Neuronal stem cell (in vitro differentiated cells): ENCODE measurements around the gene DIP2C.

Experiments
- DNase-seq: peaks from one replicate; pipeline ENCODE4 v3.0.0-alpha.2; 2013; ENCODE audit warnings: low spot score
- H2AFZ ChIP-seq: one replicate; pipeline ENCODE4 v1.6.1; 2013; ENCODE audit warnings: mild to moderate bottlenecking, low read length, inconsistent platforms
- H2AK5ac ChIP-seq: 2 replicates; pipeline ENCODE4 v1.6.1; 2013; ENCODE audit warnings: low read depth, mild to moderate bottlenecking, inconsistent platforms, low read length, moderate library complexity, mixed read lengths
- H2BK120ac ChIP-seq: 2 replicates; pipeline ENCODE4 v1.6.1; 2013; ENCODE audit warnings: low read depth, mild to moderate bottlenecking, inconsistent platforms, low read length, moderate library complexity, mixed read lengths
- H2BK12ac ChIP-seq: one replicate; pipeline ENCODE4 v1.6.1; 2013; ENCODE audit warnings: low read length, inconsistent platforms
- H2BK15ac ChIP-seq: 2 replicates; pipeline ENCODE4 v1.6.1; 2013; ENCODE audit warnings: mild to moderate bottlenecking, low read length, inconsistent platforms, mixed read lengths
- H2BK5ac ChIP-seq: one replicate; pipeline ENCODE4 v1.6.1; 2013; ENCODE audit warnings: inconsistent platforms, mild to moderate bottlenecking, low read length, moderate library complexity
- H3K14ac ChIP-seq: one replicate; pipeline ENCODE4 v1.6.1; 2013; ENCODE audit warnings: low read length, inconsistent platforms
- H3K18ac ChIP-seq: 2 replicates; pipeline ENCODE4 v1.6.1; 2013; ENCODE audit warnings: low read length, inconsistent platforms
- H3K23ac ChIP-seq: 2 replicates; pipeline ENCODE4 v1.6.1; 2013; ENCODE audit warnings: low read depth, mild to moderate bottlenecking, mixed read lengths, low read length, inconsistent platforms; ENCODE audit not compliant: poor library complexity
- H3K27ac ChIP-seq: replicated peaks from 3 replicates; pipeline ENCODE4 v1.5.1; 2013; ENCODE audit warnings: low read length, inconsistent platforms
- H3K27me3 ChIP-seq, 3 experiments: 2 replicates each; pipeline ENCODE4 v1.6.1; 2013; ENCODE audit warnings: low read length in 3 of 3, mild to moderate bottlenecking in 2 of 3, inconsistent platforms in 1 of 3, low read depth in 1 of 3, mixed read lengths in 1 of 3, moderate library complexity in 1 of 3; ENCODE audit not compliant: control insufficient read depth in 3 of 3, insufficient read depth in 3 of 3
- H3K36me3 ChIP-seq, 2 donors: replicated peaks in 1 of 2; 2 replicates each; pipeline ENCODE4 v1.6.1; 2013; ENCODE audit warnings: low read length in 2 of 2; ENCODE audit not compliant: control insufficient read depth in 2 of 2, insufficient read depth in 2 of 2
- H3K4ac ChIP-seq: 2 replicates; pipeline ENCODE4 v1.6.1; 2013; ENCODE audit warnings: inconsistent platforms, mild to moderate bottlenecking, low read length, moderate library complexity
- H3K4me1 ChIP-seq, 2 donors: 1 replicate in 1 of 2; 2 replicates in 1 of 2; pipeline ENCODE4 v1.6.1; 2013; ENCODE audit warnings: low read length in 2 of 2, low read depth in 1 of 2; ENCODE audit not compliant: control insufficient read depth in 2 of 2, insufficient read depth in 1 of 2
- H3K4me2 ChIP-seq: one replicate; pipeline ENCODE4 v1.6.1; 2013; ENCODE audit warnings: mild to moderate bottlenecking, low read length, inconsistent platforms; ENCODE audit not compliant: insufficient read depth, poor library complexity, severe bottlenecking
- H3K4me3 ChIP-seq, 2 donors: 2 replicates each; pipeline ENCODE4 v1.5.1; 2013; ENCODE audit warnings: low read length in 2 of 2, mild to moderate bottlenecking in 2 of 2, inconsistent platforms in 1 of 2, moderate library complexity in 1 of 2
- H3K79me1 ChIP-seq: one replicate; pipeline ENCODE4 v1.6.1; 2013; ENCODE audit warnings: low read depth, mild to moderate bottlenecking, inconsistent platforms, low read length, moderate library complexity
- H3K9ac ChIP-seq: one replicate; pipeline ENCODE4 v1.6.1; 2013; ENCODE audit warnings: mild to moderate bottlenecking, low read depth, low read length, inconsistent platforms; ENCODE audit not compliant: poor library complexity
- H3K9me3 ChIP-seq, 2 donors: replicated peaks in 1 of 2; 2 replicates each; pipeline versions ENCODE3 to v1.6.1; 2013; ENCODE audit warnings: low read length in 2 of 2, mild to moderate bottlenecking in 2 of 2, inconsistent platforms in 1 of 2, low read depth in 1 of 2, mixed read lengths in 1 of 2, moderate library complexity in 1 of 2; ENCODE audit not compliant: control insufficient read depth in 2 of 2, insufficient read depth in 1 of 2
- H4K8ac ChIP-seq: one replicate; pipeline ENCODE4 v1.6.1; 2013; ENCODE audit warnings: low read depth, mild to moderate bottlenecking, inconsistent platforms, low read length, moderate library complexity
- H4K91ac ChIP-seq: one replicate; pipeline ENCODE4 v1.6.1; 2013; ENCODE audit warnings: low read length, low read depth, mild to moderate bottlenecking, inconsistent platforms; ENCODE audit not compliant: poor library complexity
- WGBS, 2 donors: extraction: QIAGEN DNeasy Blood & Tissue Kit; methylation state at CpG; one replicate each; pipeline ENCODE4 v1.1.7; 2013; ENCODE audit warnings: missing lambda C conversion rate in 2 of 2, mixed read lengths in 1 of 2; ENCODE audit not compliant: insufficient read length in 2 of 2, insufficient replicate concordance in 1 of 2; ENCODE audit errors: extremely low coverage in 2 of 2; 5-methylcytosine and 5-hydroxymethylcytosine counted together

Gene DIP2C

DNA sequence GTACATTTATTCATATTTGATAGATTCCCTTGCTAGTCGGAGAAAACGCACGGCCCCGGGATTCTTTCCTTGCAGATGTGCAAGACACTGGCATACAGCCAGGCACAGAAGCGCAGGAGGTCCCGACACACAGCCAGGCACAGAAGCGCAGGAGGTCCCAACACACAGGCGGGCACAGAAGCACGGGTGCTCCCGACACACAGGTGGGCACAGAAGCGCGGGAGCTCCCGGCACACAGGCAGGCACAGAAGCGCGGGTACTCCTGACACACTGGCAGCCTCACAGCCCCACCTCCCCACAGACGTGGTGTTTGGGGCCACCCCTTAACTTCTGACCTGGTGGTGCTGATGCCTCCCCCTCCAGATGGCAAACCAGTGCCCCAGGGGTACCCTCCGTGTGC lies 316.9 kb downstream of the DIP2C start:
- Histone ChIP-seq H3K14ac (no peak overlapping the region), H2BK12ac (no peak overlapping the region), H3K27ac (no peak overlapping the region), H2AFZ (no peak overlapping the region), H3K4me1 (peaks cover 7 to 17% of the 10 kb centered on the region in 2 donors), H3K9me3 (peaks cover 4 to 11% of the 10 kb centered on the region in 2 donors), H3K23ac (no peak overlapping the region), H4K8ac (no peak overlapping the region), H3K36me3 (peaks cover 19 to 63% of the 10 kb centered on the region in 2 donors), H2AK5ac (peak overlapping the region; percentile 58), H3K79me1 (no peaks in the 10 kb centered on the region), H4K91ac (no peak overlapping the region), H2BK120ac (no peak overlapping the region), H3K4me3 (no peak overlapping the region), H3K9ac (no peak overlapping the region), H2BK15ac (no peak overlapping the region), H3K27me3 (no peaks in the 10 kb centered on the region), H2BK5ac (no peak overlapping the region), H3K4me2 (no peak overlapping the region), H3K18ac (peak overlapping the region; percentile 84), H3K4ac (no peak overlapping the region)
- no CpG with 5 or more reads among the region's 17 CpGs for WGBS, 2 donors
- DNase-seq, result no peak

DNA sequence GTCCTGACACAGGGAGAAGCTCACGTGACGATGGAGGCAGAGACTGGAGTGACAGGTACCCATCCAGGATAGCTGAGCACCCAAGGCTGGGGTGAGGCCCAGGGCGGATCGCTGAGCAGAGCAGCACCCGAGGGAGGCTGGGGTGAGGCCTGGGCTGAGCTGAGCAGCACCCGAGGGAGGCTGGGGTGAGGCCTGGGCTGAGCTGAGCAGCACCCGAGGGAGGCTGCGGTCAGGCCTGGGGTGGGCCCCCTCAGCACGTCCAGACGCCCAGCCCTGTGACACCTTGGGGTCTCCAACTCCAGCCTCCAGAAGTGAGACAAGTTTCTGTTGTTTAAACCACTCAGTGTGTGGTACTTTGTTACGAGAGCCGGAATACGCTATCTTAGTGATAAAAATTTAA lies 318.0 kb downstream of the DIP2C start:
- Histone ChIP-seq H3K4me1 (peaks cover 8 to 17% of the 10 kb centered on the region in 2 donors), H2BK15ac (no peak overlapping the region), H2AFZ (no peak overlapping the region), H3K27ac (no peak overlapping the region), H3K9me3 (peaks cover 4 to 11% of the 10 kb centered on the region in 2 donors), H4K91ac (no peak overlapping the region), H3K36me3 (peaks cover 24 to 60% of the 10 kb centered on the region in 2 donors), H3K18ac (peak overlapping the region; percentile 13), H3K23ac (no peak overlapping the region), H2BK5ac (no peak overlapping the region), H3K4me3 (no peak overlapping the region), H3K27me3 (no peaks in the 10 kb centered on the region), H3K79me1 (no peaks in the 10 kb centered on the region), H2BK12ac (no peak overlapping the region), H3K4me2 (no peak overlapping the region), H3K4ac (no peak overlapping the region), H2BK120ac (no peak overlapping the region), H3K9ac (no peak overlapping the region), H4K8ac (no peak overlapping the region), H2AK5ac (no peak overlapping the region), H3K14ac (no peak overlapping the region)
- no CpG with 5 or more reads among the region's 13 CpGs for WGBS, 2 donors
- no peak for DNase-seq

- no peak overlapping the region for H2AK5ac ChIP-seq
- no peak overlapping the region for H4K8ac ChIP-seq
- peaks cover 29 to 63% of the 10 kb centered on the region in 2 donors for H3K36me3 ChIP-seq
- WGBS, 2 donors, result no CpG with 5 or more reads among the region's 6 CpGs
- no peak overlapping the region for H2BK15ac ChIP-seq
- H2BK120ac ChIP-seq, result no peak overlapping the region
- no peak overlapping the region for H3K4me3 ChIP-seq
- H3K9me3 ChIP-seq, result peaks cover 4 to 8% of the 10 kb centered on the region in 2 donors
- no peak overlapping the region for H3K4ac ChIP-seq
- no peak overlapping the region for H3K27ac ChIP-seq
- H3K4me1 ChIP-seq, result peaks cover 8 to 17% of the 10 kb centered on the region in 2 donors
- no peak overlapping the region for H2BK5ac ChIP-seq
- H3K18ac ChIP-seq, result no peak overlapping the region
- H4K91ac ChIP-seq, result no peak overlapping the region
- no peak overlapping the region for H3K23ac ChIP-seq
- no peaks in the 10 kb centered on the region for H3K79me1 ChIP-seq
- H2AFZ ChIP-seq, result no peak overlapping the region
- no peak overlapping the region for H3K14ac ChIP-seq
- H2BK12ac ChIP-seq, result no peak overlapping the region
- H3K9ac ChIP-seq, result no peak overlapping the region
- no peaks in the 10 kb centered on the region for H3K27me3 ChIP-seq
- no peak for DNase-seq
- no peak overlapping the region for H3K4me2 ChIP-seq
Observed at GRCh38 chr10:370449-370825, 319.0 kb downstream of the DIP2C start.

GRCh38 chr10:369684-370448 lies 319.6 kb downstream of the DIP2C start:
- Histone ChIP-seq H2BK15ac (no peak overlapping the region), H3K27me3 (no peaks in the 10 kb centered on the region), H3K18ac (no peak overlapping the region), H2BK5ac (no peak overlapping the region), H3K79me1 (no peaks in the 10 kb centered on the region), H3K4me1 (peaks cover 8 to 17% of the 10 kb centered on the region in 2 donors), H3K23ac (peak overlapping the region; percentile 43), H3K4ac (no peak overlapping the region), H3K36me3 (peaks cover 26 to 63% of the 10 kb centered on the region in 2 donors), H3K4me2 (no peak overlapping the region), H3K4me3 (no peak overlapping the region), H2AFZ (no peak overlapping the region), H2BK12ac (no peak overlapping the region), H4K8ac (no peak overlapping the region), H2AK5ac (no peak overlapping the region), H3K14ac (no peak overlapping the region), H3K27ac (no peak overlapping the region), H3K9ac (no peak overlapping the region), H3K9me3 (peaks cover 2% of the 10 kb centered on the region in 2 donors), H4K91ac (no peak overlapping the region), H2BK120ac (no peak overlapping the region)
- WGBS, 2 donors, result no CpG with 5 or more reads among the region's 22 CpGs
- no peak for DNase-seq
